WTC11 (cell line): ENCODE results near the gene NFIX. TPM values are rescaled to one million over a fixed set of nuclear protein-coding genes. Genes with fewer than 3 reads are reported as not detected.

Experiments used
- ATAC-seq: fragments of 200-7000 bp; cut with Tn5 transposase; 2 replicates; pipeline ENCODE4 v1.10.0; 2021; ENCODE audit warnings: mild to moderate bottlenecking, moderate library complexity
- CTCF ChIA-PET: fragments of 300-600 bp; sonication (Branson Sonifier 250); formaldehyde crosslinking; loops from one replicate; lab custom pipeline; 2021; ENCODE audit warnings: antibody characterized with exemption; lab: Charles Lee
- POLR2A ChIA-PET: fragments of 350-600 bp; sonication (Branson Sonifier 250); formaldehyde crosslinking; loops from one replicate; lab custom pipeline; 2021; ENCODE audit warnings: antibody characterized with exemption; lab: Charles Lee
- DNase-seq: peaks from one replicate; pipeline ENCODE4 v3.0.0; 2021; ENCODE audit warnings: low spot score
- H3K27ac Mint-ChIP-seq: 2 replicates; pipeline ENCODE4 v1.8.0; 2021; ENCODE audit warnings: mixed read lengths
- H3K27me3 Mint-ChIP-seq: 2 replicates; pipeline ENCODE4 v1.8.0; 2021; ENCODE audit warnings: low read depth, mild to moderate bottlenecking, moderate library complexity, mixed read lengths
- H3K36me3 Mint-ChIP-seq: 2 replicates; pipeline ENCODE4 v1.8.0; 2021; ENCODE audit warnings: mixed read lengths
- H3K4me1 Mint-ChIP-seq: 2 replicates; pipeline ENCODE4 v1.8.0; 2022; ENCODE audit warnings: mixed read lengths
- H3K4me3 Mint-ChIP-seq: 2 replicates; pipeline ENCODE4 v1.8.0; 2021; ENCODE audit warnings: mild to moderate bottlenecking, moderate library complexity, mixed read lengths
- H3K9me3 Mint-ChIP-seq: 2 replicates; pipeline ENCODE4 v1.8.0; 2021; ENCODE audit warnings: mixed read lengths
- CREB1 ChIP-seq: sonication (generic); formaldehyde crosslinking; IDR thresholded peaks from 2 replicates; pipeline ENCODE4 v1.8.0; 2023; ENCODE audit warnings: mild to moderate bottlenecking, missing genetic modification reagents
- CREM ChIP-seq: sonication (generic); formaldehyde crosslinking; IDR thresholded peaks from 2 replicates; pipeline ENCODE4 v1.8.1; 2022; ENCODE audit warnings: mild to moderate bottlenecking, missing genetic modification reagents, moderate library complexity
- ELF4 ChIP-seq: sonication (generic); formaldehyde crosslinking; IDR thresholded peaks from 2 replicates; pipeline ENCODE4 v1.8.1; 2022; ENCODE audit warnings: low read depth, mild to moderate bottlenecking, moderate library complexity, missing genetic modification reagents
- ETV6 ChIP-seq: sonication (generic); formaldehyde crosslinking; IDR thresholded peaks from 2 replicates; pipeline ENCODE4 v1.8.1; 2022; ENCODE audit warnings: mild to moderate bottlenecking, missing genetic modification reagents
- FOXJ3 ChIP-seq: sonication (generic); formaldehyde crosslinking; IDR thresholded peaks from 2 replicates; pipeline ENCODE4 v1.9.0; 2021; ENCODE audit warnings: missing genetic modification reagents, mild to moderate bottlenecking, borderline replicate concordance
- FOXP1 ChIP-seq: sonication (generic); formaldehyde crosslinking; IDR thresholded peaks from 2 replicates; pipeline ENCODE4 v1.8.0; 2022; ENCODE audit warnings: missing genetic modification reagents, mild to moderate bottlenecking, moderate library complexity, borderline replicate concordance
- JAZF1 ChIP-seq: fragments of 250-450 bp; sonication (Bioruptor Pico); IDR thresholded peaks from 2 replicates; pipeline ENCODE4 v1.9.0; 2021; ENCODE audit warnings: moderate library complexity, mild to moderate bottlenecking, inconsistent platforms
- MYBL2 ChIP-seq: sonication (generic); formaldehyde crosslinking; IDR thresholded peaks from 2 replicates; pipeline ENCODE4 v1.8.1; 2023; ENCODE audit warnings: mild to moderate bottlenecking, moderate library complexity, missing genetic modification reagents
- NR2C2 ChIP-seq: sonication (generic); formaldehyde crosslinking; IDR thresholded peaks from 2 replicates; pipeline ENCODE4 v1.8.0; 2022; ENCODE audit warnings: mild to moderate bottlenecking, missing genetic modification reagents
- NR3C1 ChIP-seq: sonication (generic); formaldehyde crosslinking; conservative IDR thresholded peaks from 2 replicates; pipeline ENCODE4 v1.8.1; 2023; ENCODE audit warnings: low read depth, mild to moderate bottlenecking, missing genetic modification reagents
- OVOL2 ChIP-seq: fragments of 250-450 bp; sonication (Bioruptor Pico); IDR thresholded peaks from 2 replicates; pipeline ENCODE4 v1.9.0; 2021; ENCODE audit warnings: mild to moderate bottlenecking, borderline replicate concordance
- SOX15 ChIP-seq: fragments of 250-450 bp; sonication (Bioruptor Pico); IDR thresholded peaks from 2 replicates; pipeline ENCODE4 v1.9.0; 2021; ENCODE audit warnings: mild to moderate bottlenecking
- SP1 ChIP-seq: sonication (generic); formaldehyde crosslinking; conservative IDR thresholded peaks from 2 replicates; pipeline ENCODE4 v1.8.1; 2022; ENCODE audit warnings: missing genetic modification reagents
- TEAD1 ChIP-seq: sonication (generic); formaldehyde crosslinking; IDR thresholded peaks from 2 replicates; pipeline ENCODE4 v1.8.0; 2022; ENCODE audit warnings: mild to moderate bottlenecking, missing genetic modification reagents
- ZNF121 ChIP-seq: sonication (generic); formaldehyde crosslinking; IDR thresholded peaks from 2 replicates; pipeline ENCODE4 v1.8.0; 2023; ENCODE audit warnings: missing genetic modification reagents
- ZNF263 ChIP-seq: sonication (generic); formaldehyde crosslinking; IDR thresholded peaks from 2 replicates; pipeline ENCODE4 v1.8.1; 2022; ENCODE audit warnings: low read depth, mild to moderate bottlenecking, moderate library complexity, missing genetic modification reagents
- ZNF396 ChIP-seq: fragments of 250-450 bp; sonication (Bioruptor Pico); IDR thresholded peaks from 2 replicates; pipeline ENCODE4 v1.8.0; 2021; ENCODE audit warnings: mild to moderate bottlenecking, moderate library complexity, borderline replicate concordance
- ZNF512 ChIP-seq: sonication (generic); formaldehyde crosslinking; IDR thresholded peaks from 2 replicates; pipeline ENCODE4 v1.8.1; 2022; ENCODE audit warnings: missing genetic modification reagents, borderline replicate concordance
- total RNA-seq: library from RNA; stranded (reverse); gene quantifications from 3 replicates; pipeline ENCODE4 v1.2.3, GENCODE V29; 2021
- TF ChIP-seq, protein P1 (sequence below): fragments of 250-450 bp; sonication (Bioruptor Pico); IDR thresholded peaks from 2 replicates; pipeline ENCODE4 v2.1.2; 2022; ENCODE audit warnings: mild to moderate bottlenecking, moderate library complexity
- TF ChIP-seq, protein P2 (sequence below): fragments of 250-450 bp; sonication (Bioruptor Pico); IDR thresholded peaks from 2 replicates; pipeline ENCODE4 v1.9.0; 2021; ENCODE audit warnings: mild to moderate bottlenecking
- TF ChIP-seq, protein P3 (sequence below): fragments of 250-450 bp; sonication (Bioruptor Pico); conservative IDR thresholded peaks from 2 replicates; pipeline ENCODE4 v1.9.0; 2021; ENCODE audit warnings: mild to moderate bottlenecking

Gene NFIX
- total RNA-seq, 1 experiment from 2014 or later = 1.4 TPM

DNA sequence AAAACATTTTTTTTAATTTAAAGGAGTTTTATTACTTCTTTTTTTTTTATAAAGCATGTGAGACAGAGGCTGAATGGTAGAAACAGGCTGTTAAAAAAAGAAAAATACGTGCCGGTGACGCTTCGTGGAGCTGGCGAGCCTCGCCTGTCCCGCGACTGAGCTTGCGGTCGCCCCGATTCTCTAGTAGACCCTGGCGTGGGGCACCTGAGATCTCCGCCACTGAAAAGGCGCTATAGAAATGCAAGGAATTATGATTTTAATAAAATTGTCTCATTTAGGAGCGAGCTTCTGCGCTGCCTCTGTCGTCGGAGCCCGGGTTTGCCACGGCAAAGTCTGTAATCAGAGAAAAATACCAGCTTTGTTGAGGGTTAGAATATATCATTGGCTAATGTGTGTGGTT lies 18.4 kb downstream of the NFIX start:
- no peak overlapping the region for H3K27ac Mint-ChIP-seq
- no peak for DNase-seq
- TF ChIP-seq FOXP1 (CRISPR knock-in tag) (no peak), ZNF263 (CRISPR knock-in tag) (no peak), ZNF396 (CRISPR knock-in tag) (no peak), NR2C2 (no peak), OVOL2 (no peak), SP1 (CRISPR knock-in tag) (no peak), ZNF512 (CRISPR knock-in tag) (no peak), SOX15 (no peak), CREB1 (no peak), MYBL2 (CRISPR knock-in tag) (no peak)
- TF ChIP-seq, protein P1, sequence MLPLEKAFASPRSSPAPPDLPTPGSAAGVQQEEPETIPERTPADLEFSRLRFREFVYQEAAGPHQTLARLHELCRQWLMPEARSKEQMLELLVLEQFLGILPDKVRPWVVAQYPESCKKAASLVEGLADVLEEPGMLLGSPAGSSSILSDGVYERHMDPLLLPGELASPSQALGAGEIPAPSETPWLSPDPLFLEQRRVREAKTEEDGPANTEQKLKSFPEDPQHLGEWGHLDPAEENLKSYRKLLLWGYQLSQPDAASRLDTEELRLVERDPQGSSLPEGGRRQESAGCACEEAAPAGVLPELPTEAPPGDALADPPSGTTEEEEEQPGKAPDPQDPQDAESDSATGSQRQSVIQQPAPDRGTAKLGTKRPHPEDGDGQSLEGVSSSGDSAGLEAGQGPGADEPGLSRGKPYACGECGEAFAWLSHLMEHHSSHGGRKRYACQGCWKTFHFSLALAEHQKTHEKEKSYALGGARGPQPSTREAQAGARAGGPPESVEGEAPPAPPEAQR = no peak
- TF ChIP-seq, all 79 proteins: peak for 0
- H3K4me1 Mint-ChIP-seq = peaks cover 64% of the 10 kb centered on the region
- POLR2A ChIA-PET = interaction anchor here (0.5 to 0.8 kb wide), 2 partner anchors 61 to 81 kb away, joined by 3 to 6 read pairs; no protein-coding TSS in a partner anchor
- H3K36me3 Mint-ChIP-seq = peaks cover 3% of the 10 kb centered on the region; the same call in 1 of the 2 replicates
- no peaks in the 10 kb centered on the region for H3K9me3 Mint-ChIP-seq
- peaks cover 100% of the 10 kb centered on the region for H3K27me3 Mint-ChIP-seq
- ATAC-seq = no peak
- CTCF ChIA-PET = interaction anchor here (0.6 to 2.0 kb wide), 11 partner anchors 10 to 1005 kb away, joined by 3 to 10 read pairs (median 5); no protein-coding TSS in a partner anchor
- peak overlapping the region; percentile 39 for H3K4me3 Mint-ChIP-seq

GRCh38 chr19:13014101-13014920 lies 19.0 kb downstream of the NFIX start:
- no peak for TF ChIP-seq CREM (CRISPR knock-in tag)
- no peak for TF ChIP-seq ELF4 (CRISPR knock-in tag)
- 0 out of 2 replicates have a peak, but pooled peaks have one; percentile 62 for TF ChIP-seq ZNF512 (CRISPR knock-in tag)
- no peak for TF ChIP-seq ETV6 (CRISPR knock-in tag)
- no peak for TF ChIP-seq NR3C1 (CRISPR knock-in tag)
- no peak for TF ChIP-seq ZNF121 (CRISPR knock-in tag)
- TF ChIP-seq TEAD1 (CRISPR knock-in tag) = no peak
- TF ChIP-seq JAZF1 (CRISPR knock-in tag) = no peak
- Mint-ChIP-seq H3K27me3 (peaks cover 100% of the 10 kb centered on the region), H3K4me3 (peak overlapping the region; percentile 39), H3K9me3 (no peaks in the 10 kb centered on the region), H3K27ac (no peak overlapping the region), H3K4me1 (peaks cover 68% of the 10 kb centered on the region), H3K36me3 (peaks cover 3% of the 10 kb centered on the region; the same call in 1 of the 2 replicates)
- ATAC-seq = no peak; the same call in 1 of the 2 replicates
- ChIA-PET POLR2A (no interaction called here), CTCF (interaction anchor here (1.1 to 2.2 kb wide), 10 partner anchors 9 to 87 kb away, joined by 3 to 12 read pairs (median 5); no protein-coding TSS in a partner anchor)
- DNase-seq = peak; percentile 73

- Mint-ChIP-seq H3K4me3 (peak overlapping the region; percentile 39), H3K4me1 (peaks cover 74% of the 10 kb centered on the region), H3K27ac (no peak overlapping the region), H3K9me3 (no peaks in the 10 kb centered on the region), H3K36me3 (peaks cover 3% of the 10 kb centered on the region; the same call in 1 of the 2 replicates), H3K27me3 (peaks cover 100% of the 10 kb centered on the region)
- ChIA-PET POLR2A (no interaction called here), CTCF (interaction anchor here (0.6 to 2.2 kb wide), 6 partner anchors 37 to 79 kb away, joined by 3 to 12 read pairs (median 6); no protein-coding TSS in a partner anchor)
- no peak for DNase-seq
- TF ChIP-seq ZNF263 (CRISPR knock-in tag) (no peak), NR3C1 (CRISPR knock-in tag) (no peak), FOXJ3 (no peak)
- TF ChIP-seq, protein P2, sequence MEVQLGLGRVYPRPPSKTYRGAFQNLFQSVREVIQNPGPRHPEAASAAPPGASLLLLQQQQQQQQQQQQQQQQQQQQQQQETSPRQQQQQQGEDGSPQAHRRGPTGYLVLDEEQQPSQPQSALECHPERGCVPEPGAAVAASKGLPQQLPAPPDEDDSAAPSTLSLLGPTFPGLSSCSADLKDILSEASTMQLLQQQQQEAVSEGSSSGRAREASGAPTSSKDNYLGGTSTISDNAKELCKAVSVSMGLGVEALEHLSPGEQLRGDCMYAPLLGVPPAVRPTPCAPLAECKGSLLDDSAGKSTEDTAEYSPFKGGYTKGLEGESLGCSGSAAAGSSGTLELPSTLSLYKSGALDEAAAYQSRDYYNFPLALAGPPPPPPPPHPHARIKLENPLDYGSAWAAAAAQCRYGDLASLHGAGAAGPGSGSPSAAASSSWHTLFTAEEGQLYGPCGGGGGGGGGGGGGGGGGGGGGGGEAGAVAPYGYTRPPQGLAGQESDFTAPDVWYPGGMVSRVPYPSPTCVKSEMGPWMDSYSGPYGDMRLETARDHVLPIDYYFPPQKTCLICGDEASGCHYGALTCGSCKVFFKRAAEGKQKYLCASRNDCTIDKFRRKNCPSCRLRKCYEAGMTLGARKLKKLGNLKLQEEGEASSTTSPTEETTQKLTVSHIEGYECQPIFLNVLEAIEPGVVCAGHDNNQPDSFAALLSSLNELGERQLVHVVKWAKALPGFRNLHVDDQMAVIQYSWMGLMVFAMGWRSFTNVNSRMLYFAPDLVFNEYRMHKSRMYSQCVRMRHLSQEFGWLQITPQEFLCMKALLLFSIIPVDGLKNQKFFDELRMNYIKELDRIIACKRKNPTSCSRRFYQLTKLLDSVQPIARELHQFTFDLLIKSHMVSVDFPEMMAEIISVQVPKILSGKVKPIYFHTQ = no peak
- TF ChIP-seq, protein P3, sequence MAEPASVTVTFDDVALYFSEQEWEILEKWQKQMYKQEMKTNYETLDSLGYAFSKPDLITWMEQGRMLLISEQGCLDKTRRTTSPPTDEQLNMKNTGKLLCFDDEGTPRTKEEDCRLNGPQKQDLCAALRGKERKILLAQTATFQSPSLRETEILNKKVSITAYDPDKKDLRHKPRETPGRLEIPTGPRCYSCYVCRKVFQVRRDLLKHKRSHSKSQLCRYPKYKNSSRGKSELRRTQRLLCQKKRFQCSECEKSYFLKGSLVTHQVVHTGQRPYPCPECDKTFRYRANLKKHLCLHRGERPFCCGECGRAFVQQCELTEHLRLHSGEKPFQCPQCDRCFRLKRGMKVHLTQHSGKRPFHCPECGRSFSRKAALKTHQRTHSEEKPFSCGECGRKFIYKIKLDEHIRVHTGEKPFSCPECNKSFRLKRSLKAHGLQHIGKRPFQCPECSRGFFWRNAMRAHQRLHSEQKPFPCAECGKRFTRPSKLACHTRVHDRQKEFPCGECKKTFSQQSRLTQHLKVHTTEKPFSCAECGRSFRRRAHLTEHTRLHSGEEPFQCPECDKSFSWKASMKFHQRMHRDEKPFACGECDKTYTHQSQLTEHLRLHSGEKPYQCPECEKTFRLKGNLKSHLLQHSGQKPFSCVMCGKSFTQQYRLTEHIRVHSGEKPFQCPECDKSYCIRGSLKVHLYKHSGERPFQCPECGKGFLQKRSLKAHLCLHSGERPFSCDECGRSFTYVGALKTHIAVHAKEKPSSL (CRISPR knock-in tag) = no peak
- no peak for ATAC-seq
Observed at GRCh38 chr19:13014921-13015280, 19.6 kb downstream of the NFIX start.
